G401.6 (cell line): ENCODE results near the gene GLMP.

ENCODE experiments used
- FAIRE-seq: peaks from 2 replicates; lab custom pipeline; 2012; peaks lifted over from hg19 to GRCh38; lab: Jason Lieb, UNC

GLMP gene

DNA sequence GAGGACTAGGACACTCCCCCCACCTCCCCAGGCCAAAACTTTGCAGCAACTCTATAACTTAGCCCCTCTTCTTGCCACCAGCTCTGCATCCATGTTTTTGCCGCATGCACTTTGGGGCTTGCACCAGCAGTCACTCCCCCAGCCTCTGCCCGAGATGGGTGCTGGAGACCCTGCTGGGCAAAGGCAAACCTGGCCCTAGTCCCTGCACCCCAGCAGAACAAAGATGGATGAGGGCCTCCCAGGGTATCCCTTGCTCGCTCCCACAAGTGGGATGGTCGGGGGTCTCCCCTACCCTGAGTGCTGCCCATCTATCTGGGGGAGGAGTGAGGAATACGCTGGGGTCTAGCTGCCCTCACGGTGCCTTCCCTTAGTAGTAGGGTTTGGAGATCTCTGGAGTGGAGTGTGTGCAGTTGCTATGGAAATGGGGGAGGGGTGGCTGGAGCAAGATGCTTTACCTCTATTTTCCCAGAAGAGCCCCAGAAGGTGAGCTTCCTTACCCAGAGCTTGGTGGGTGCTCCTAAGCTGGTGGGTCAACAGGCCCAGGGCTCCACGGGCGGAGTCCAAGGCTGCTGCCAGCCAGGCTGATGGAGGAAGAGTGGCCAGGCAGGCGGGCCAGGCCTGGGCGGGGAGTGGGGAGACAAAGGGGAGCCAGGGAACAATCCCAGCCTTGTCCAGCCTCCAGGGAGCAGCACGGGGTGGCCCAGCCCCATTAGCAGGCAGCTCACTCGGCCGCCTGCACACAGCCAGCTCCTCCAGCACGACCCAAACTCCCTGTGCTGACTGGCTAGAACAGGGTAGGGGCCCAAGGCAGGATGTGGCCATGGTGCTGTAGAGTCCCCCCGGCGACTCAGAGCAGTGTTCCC is 47.8 kb downstream of the GLMP start, which contains the start of gene PAQR6:
PAQR6 (minus strand) TSS at position 597 of the 863 bp plus-strand sequence. CDS start 1,325 bp downstream, outside the sequence.
- FAIRE-seq = no peak

DNA sequence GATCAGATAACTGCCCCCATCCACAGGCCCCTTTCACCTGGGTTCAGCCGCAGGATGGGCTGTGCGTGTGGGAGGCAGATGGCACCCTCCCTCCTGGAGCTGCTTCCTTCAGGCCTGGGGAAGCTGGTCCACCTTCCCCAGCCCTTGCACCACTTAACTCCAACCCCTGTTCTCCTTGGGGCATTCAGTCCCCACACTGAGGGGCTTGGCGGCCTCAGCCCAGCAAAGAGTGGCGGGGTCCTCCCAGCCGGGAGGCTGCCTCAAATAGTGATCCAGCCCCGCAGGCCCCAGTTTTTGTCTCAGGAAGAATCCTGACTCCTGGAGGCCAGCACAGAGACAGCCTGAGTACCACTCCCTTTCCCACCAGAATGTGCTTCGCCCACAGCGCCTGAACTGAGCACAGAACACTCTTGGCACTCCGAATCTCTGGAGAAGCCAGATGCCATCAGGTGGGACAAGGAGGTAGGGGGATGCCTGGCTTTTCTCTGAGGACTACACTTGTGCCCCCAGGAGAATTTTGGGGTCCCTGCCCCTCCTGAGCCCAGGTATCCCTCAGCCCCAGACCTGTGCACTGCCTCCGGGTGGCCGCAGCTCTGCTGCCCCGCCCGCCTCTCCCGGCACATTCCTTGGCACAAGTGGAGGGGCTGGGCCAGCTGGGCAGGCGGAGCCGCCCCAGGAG is 48.6 kb downstream of the GLMP start:
- no peak for FAIRE-seq

DNA sequence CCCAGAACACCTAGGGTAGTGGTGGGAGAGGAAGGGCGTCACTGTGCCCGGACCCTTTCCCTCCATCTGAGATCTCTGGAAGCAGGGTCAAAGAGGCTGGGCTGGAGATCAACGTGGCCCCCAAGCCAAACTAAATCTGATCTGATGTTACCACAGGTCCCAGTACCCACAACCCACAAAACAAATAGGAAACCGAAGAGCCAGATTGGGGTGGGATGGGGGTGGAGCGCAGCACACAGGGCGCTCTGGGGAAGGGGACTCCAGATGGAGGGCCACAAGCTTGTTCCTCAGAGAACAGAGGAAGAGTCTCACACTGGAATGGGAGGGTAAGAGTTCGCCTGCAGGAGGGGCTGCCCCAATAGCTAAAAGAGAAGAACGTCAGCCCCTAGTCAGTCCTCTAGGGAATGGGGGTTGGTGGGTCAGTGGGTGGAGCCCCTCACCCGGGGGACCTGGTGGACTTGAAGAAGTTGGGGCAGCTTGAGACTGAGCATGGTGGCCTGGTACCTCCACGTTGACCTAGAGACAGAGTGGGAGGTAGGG is 49.2 kb downstream of the GLMP start:
- FAIRE-seq = no peak

- no peak for FAIRE-seq
Measured at GRCh38 chr1:156245451-156246232, 49.8 kb downstream of the GLMP start.

DNA sequence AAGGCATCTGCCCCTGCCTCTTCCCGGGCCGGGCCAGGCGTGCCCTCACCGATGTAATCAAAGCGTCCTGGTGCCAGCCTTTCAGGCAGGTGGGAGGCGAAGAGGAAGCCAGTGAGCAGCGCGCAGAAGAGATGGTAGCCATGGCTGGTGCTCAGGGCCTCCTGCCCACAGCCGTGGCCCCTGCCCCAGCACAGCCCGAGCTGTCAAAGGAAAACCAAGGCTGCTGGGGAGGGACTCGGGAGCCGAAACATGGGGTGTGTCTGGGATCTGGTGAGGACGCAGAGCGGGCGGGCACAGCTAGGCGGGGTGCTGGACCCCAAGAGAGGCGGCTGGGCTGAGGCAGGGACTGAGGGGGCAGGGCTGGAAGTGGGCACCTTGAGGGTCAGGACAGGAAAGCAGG is 50.8 kb downstream of the GLMP start:
- FAIRE-seq = no peak

DNA sequence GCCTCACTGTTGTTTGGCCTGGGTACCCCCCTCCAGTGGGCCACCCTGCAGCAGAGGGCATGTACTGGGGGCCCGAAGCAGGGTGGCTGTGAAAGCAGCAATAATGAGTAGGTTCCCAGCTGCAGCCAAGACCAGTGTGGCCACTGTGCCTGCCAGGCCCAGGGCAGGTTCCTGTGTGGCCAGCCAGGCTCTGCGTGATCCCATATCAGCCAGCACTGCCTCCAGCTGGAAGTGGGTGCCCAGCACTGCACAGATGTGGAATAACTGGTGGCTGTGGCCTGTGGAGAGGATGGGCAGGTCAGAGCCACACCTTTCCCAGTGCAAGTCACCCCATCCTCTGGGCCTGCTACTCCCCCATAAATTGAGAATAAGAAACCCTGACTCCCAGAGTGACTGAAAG is 51.4 kb downstream of the GLMP start:
- FAIRE-seq = no peak

GRCh38 chr1:156242738-156243137 is 52.7 kb downstream of the GLMP start:
- FAIRE-seq = no peak
